A549 (cell line): ENCODE results near the gene RPS21.

Source experiments
- CBX2 ChIP-seq: fragments of 200-600 bp; sonication (generic); IDR thresholded peaks from 2 replicates; pipeline ENCODE4 v1.6.1; 2016; ENCODE audit warnings: low read depth, mild to moderate bottlenecking, borderline replicate concordance
- CEBPB ChIP-seq, 2 experiments: fragments of >200 bp in 1 of 2; sonication (Bioruptor Twin) in 1 of 2; formaldehyde crosslinking in 1 of 2; IDR thresholded peaks; 2 replicates each; pipeline ENCODE4 v1.6.1; 2012 to 2016
- CHD4 ChIP-seq: fragments of 200-600 bp; sonication (generic); IDR thresholded peaks from 2 replicates; pipeline ENCODE4 v1.6.1; 2016; ENCODE audit warnings: antibody characterized with exemption, mild to moderate bottlenecking, borderline replicate concordance
- CTCF ChIP-seq: fragments of >200 bp; sonication (Bioruptor Twin); formaldehyde crosslinking; IDR thresholded peaks from 3 replicates; pipeline ENCODE4 v1.5.1; 2016
- ELK1 ChIP-seq: fragments of 150-350 bp; IDR thresholded peaks from 2 replicates; pipeline ENCODE4 v1.6.1; 2014; ENCODE audit warnings: low read depth, mild to moderate bottlenecking, low read length
- MAX ChIP-seq: IDR thresholded peaks from 2 replicates; pipeline ENCODE4 v1.6.1; 2012
- POLR2A ChIP-seq: IDR thresholded peaks from 2 replicates; pipeline ENCODE4 v1.6.1; 2012; ENCODE audit warnings: mild to moderate bottlenecking, low read length
- RAD21 ChIP-seq, 2 experiments: fragments of >200 bp in 1 of 2; sonication (Bioruptor Twin) in 1 of 2; formaldehyde crosslinking in 1 of 2; IDR thresholded peaks in 1 of 2; conservative IDR thresholded peaks in 1 of 2; 2 replicates in 1 of 2; 3 replicates in 1 of 2; pipeline ENCODE4 v1.6.1; 2012 to 2018; ENCODE audit warnings: inconsistent platforms in 1 of 2
- RCOR1 ChIP-seq: fragments of 150-350 bp; IDR thresholded peaks from 2 replicates; pipeline ENCODE4 v1.6.1; 2014; ENCODE audit warnings: antibody characterized with exemption, low read length, low read depth
- REST ChIP-seq: fragments of 200-600 bp; sonication (generic); IDR thresholded peaks from 2 replicates; pipeline ENCODE4 v1.6.1; 2016; ENCODE audit warnings: antibody characterized with exemption, mild to moderate bottlenecking, moderate library complexity
- USF2 ChIP-seq: fragments of 450-650 bp; IDR thresholded peaks from 2 replicates; pipeline ENCODE4 v1.6.1; 2014; ENCODE audit warnings: antibody characterized with exemption
- ZFP36 ChIP-seq: fragments of 450-650 bp; IDR thresholded peaks from 2 replicates; pipeline ENCODE4 v1.6.1; 2014; ENCODE audit warnings: borderline replicate concordance; ENCODE audit not compliant: partially characterized antibody

- TF ChIP-seq CTCF (no peak), POLR2A (no peak), RAD21 (conservative IDR thresholded peaks at IDR 0.05 in 1 of 2, IDR thresholded peaks at IDR 0.05 in 1 of 2) (no peak), CHD4 (no peak), USF2 (no peak), REST (no peak), MAX (no peak), ELK1 (no peak), ZFP36 (no peak), RCOR1 (no peak), CBX2 (no peak), CEBPB (IDR thresholded peaks at IDR 0.05) (no peak)
Observed at GRCh38 chr20:62339647-62340062, 47.2 kb upstream of the RPS21 start.
